ENCODE data around the gene ACTR1B.

DNA sequence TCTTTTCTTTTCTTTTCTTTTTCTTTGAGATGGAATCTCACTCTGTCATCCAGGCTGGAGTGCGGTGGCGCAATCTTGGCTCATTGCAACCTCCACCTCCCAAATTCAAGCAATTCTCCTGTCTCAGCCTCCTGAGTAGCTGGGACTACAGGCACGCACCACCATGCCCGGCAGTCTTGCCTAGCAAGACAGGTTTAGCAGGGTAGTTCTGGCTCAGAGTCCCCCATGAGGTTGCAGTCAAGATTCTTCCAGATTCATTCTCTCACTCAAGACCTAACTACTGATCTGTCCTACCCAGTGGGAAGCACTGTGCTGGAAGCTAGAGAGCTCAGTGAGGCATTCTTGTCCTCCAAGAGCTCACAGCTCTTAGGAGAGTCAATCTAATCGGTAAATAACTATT lies 31.9 kb upstream of the ACTR1B start:
- TF ChIP-seq, protein P1, sequence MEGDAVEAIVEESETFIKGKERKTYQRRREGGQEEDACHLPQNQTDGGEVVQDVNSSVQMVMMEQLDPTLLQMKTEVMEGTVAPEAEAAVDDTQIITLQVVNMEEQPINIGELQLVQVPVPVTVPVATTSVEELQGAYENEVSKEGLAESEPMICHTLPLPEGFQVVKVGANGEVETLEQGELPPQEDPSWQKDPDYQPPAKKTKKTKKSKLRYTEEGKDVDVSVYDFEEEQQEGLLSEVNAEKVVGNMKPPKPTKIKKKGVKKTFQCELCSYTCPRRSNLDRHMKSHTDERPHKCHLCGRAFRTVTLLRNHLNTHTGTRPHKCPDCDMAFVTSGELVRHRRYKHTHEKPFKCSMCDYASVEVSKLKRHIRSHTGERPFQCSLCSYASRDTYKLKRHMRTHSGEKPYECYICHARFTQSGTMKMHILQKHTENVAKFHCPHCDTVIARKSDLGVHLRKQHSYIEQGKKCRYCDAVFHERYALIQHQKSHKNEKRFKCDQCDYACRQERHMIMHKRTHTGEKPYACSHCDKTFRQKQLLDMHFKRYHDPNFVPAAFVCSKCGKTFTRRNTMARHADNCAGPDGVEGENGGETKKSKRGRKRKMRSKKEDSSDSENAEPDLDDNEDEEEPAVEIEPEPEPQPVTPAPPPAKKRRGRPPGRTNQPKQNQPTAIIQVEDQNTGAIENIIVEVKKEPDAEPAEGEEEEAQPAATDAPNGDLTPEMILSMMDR (IDR thresholded peaks at IDR 0.05) = no peak
- TF ChIP-seq, protein P2, sequence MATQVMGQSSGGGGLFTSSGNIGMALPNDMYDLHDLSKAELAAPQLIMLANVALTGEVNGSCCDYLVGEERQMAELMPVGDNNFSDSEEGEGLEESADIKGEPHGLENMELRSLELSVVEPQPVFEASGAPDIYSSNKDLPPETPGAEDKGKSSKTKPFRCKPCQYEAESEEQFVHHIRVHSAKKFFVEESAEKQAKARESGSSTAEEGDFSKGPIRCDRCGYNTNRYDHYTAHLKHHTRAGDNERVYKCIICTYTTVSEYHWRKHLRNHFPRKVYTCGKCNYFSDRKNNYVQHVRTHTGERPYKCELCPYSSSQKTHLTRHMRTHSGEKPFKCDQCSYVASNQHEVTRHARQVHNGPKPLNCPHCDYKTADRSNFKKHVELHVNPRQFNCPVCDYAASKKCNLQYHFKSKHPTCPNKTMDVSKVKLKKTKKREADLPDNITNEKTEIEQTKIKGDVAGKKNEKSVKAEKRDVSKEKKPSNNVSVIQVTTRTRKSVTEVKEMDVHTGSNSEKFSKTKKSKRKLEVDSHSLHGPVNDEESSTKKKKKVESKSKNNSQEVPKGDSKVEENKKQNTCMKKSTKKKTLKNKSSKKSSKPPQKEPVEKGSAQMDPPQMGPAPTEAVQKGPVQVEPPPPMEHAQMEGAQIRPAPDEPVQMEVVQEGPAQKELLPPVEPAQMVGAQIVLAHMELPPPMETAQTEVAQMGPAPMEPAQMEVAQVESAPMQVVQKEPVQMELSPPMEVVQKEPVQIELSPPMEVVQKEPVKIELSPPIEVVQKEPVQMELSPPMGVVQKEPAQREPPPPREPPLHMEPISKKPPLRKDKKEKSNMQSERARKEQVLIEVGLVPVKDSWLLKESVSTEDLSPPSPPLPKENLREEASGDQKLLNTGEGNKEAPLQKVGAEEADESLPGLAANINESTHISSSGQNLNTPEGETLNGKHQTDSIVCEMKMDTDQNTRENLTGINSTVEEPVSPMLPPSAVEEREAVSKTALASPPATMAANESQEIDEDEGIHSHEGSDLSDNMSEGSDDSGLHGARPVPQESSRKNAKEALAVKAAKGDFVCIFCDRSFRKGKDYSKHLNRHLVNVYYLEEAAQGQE (IDR thresholded peaks at IDR 0.05; ENCODE audit: low read depth, low read length) = no peak
- TF ChIP-seq, protein P3, sequence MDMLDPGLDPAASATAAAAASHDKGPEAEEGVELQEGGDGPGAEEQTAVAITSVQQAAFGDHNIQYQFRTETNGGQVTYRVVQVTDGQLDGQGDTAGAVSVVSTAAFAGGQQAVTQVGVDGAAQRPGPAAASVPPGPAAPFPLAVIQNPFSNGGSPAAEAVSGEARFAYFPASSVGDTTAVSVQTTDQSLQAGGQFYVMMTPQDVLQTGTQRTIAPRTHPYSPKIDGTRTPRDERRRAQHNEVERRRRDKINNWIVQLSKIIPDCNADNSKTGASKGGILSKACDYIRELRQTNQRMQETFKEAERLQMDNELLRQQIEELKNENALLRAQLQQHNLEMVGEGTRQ (IDR thresholded peaks at IDR 0.05; ENCODE audit: borderline replicate concordance, low read depth, low read length) = no peak
- TF ChIP-seq CHD2 (IDR thresholded peaks at IDR 0.05; ENCODE audit: low read length, partially characterized antibody) = no peak
- no peak for TF ChIP-seq POLR2AphosphoS5 (IDR thresholded peaks at IDR 0.05; ENCODE audit: low read depth, low read length)
- TF ChIP-seq SIN3A (IDR thresholded peaks at IDR 0.05; ENCODE audit: borderline replicate concordance, low read depth, low read length) = no peak
- no peak for TF ChIP-seq SMC3 (IDR thresholded peaks at IDR 0.05; ENCODE audit: low read depth, low read length)
- TF ChIP-seq ELF1 (IDR thresholded peaks at IDR 0.05) = no peak
